ENCODE results near the gene ARHGEF28.

GRCh38 chr5:73899916-73900315 is 273.9 kb downstream of the ARHGEF28 start:
- no peak for TF ChIP-seq POLR2A (IDR thresholded peaks at IDR 0.05)
- no peak for TF ChIP-seq CTCF (IDR thresholded peaks at IDR 0.05 in 4 of 5, conservative IDR thresholded peaks at IDR 0.05 in 1 of 5)
